GM18511 (cell line): ENCODE measurements around the gene CAPRIN1.

ENCODE experiments used
- ATAC-seq: cut with Tn5 transposase; IDR thresholded peaks from one replicate; pipeline ENCODE4 v1.9.1; 2021; ENCODE audit warnings: mild to moderate bottlenecking, moderate library complexity; ENCODE audit not compliant: unreplicated experiment

CAPRIN1 gene, protein sequence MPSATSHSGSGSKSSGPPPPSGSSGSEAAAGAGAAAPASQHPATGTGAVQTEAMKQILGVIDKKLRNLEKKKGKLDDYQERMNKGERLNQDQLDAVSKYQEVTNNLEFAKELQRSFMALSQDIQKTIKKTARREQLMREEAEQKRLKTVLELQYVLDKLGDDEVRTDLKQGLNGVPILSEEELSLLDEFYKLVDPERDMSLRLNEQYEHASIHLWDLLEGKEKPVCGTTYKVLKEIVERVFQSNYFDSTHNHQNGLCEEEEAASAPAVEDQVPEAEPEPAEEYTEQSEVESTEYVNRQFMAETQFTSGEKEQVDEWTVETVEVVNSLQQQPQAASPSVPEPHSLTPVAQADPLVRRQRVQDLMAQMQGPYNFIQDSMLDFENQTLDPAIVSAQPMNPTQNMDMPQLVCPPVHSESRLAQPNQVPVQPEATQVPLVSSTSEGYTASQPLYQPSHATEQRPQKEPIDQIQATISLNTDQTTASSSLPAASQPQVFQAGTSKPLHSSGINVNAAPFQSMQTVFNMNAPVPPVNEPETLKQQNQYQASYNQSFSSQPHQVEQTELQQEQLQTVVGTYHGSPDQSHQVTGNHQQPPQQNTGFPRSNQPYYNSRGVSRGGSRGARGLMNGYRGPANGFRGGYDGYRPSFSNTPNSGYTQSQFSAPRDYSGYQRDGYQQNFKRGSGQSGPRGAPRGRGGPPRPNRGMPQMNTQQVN

DNA sequence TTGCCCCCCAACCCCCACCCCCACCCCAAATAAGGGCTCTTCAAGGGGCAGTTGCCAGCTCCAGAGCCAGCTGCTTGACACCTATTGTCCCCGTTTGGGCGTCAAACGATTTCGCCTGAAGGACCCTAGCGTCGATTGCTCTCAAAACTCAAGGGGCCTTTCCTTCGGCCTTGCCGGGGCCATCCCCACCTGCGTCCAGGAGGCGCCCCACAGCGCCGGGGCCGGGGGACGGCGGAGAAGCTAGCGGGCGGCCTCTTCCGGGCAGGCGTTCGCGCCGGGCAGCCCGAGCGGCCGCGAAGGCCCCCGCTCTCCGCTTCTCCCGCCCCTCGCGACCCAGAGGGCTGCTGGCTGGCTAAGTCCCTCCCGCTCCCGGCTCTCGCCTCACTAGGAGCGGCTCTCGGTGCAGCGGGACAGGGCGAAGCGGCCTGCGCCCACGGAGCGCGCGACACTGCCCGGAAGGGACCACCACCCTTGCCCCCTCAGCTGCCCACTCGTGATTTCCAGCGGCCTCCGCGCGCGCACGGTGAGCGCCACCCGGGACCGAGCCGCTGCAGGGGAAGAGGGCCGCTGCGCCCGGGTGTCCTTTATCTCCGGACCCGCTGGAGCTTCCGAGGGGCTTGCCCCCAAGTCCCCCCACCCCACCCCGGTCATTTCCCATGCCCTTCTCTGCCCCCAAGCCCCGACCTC, at the start of gene CAPRIN1:
Gene CAPRIN1, plus strand, starts transcription at position 383 of the 687 bp plus-strand sequence. CDS start 690 bp downstream, outside the sequence.
- ATAC-seq: peak; percentile 72

DNA sequence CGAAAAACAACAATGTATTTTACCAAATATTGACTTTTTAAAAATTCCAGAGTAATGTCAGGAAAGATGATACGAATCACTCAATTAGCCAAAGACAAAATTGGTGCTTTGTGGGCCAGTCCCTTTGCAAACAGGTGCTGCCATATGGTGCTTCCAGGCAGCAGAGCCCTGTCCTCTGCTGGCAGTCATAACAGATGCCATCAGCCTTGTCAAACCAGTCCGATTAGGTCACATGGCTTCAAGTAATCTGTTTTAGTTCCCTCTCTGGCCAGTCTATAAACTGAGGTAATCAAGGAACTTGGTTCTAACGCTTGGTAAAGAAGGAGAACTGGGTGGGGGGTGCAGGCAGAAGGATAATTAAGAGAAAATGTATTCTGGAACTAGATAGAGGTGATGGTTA, 49.1 kb upstream of the CAPRIN1 start:
- ATAC-seq: no peak

DNA sequence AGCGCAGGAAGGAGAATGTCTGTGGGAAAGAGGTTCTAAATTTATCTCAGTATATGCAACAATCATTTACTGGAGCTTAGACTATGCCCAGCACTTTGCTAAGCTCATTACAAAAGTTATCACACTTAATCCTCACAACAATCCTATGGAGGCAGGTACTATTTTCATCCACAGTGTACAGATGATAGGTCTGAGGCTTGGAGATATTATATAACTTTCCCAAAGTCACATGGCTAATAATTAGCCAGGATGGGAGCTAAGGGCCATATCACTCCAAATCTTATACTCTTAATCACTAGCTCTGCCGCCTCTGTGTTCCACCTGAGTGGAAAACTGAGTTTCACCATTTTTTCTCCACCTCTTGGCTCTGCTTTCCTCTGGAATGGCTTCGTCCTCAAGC, 47.3 kb upstream of the CAPRIN1 start:
- ATAC-seq: no peak

DNA sequence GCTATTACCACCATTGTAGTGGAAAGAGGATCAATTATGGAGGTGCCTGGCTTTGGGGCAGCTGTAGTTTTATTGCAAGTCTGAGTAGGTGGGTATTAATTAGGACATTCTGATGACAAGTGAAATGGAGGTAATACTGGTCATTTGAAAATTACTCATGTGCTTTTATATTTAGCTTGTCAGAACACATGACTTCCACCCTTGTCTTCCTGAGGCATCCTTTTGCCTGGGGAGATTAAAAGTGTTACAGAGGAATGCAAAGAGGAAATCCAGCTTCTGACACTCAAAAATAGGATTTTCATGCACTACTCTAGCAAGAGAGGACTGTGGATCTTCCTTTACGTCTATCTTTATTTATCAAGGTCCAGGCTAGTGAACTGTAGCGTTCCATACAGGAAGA, 44.7 kb upstream of the CAPRIN1 start:
- no peak for ATAC-seq

DNA sequence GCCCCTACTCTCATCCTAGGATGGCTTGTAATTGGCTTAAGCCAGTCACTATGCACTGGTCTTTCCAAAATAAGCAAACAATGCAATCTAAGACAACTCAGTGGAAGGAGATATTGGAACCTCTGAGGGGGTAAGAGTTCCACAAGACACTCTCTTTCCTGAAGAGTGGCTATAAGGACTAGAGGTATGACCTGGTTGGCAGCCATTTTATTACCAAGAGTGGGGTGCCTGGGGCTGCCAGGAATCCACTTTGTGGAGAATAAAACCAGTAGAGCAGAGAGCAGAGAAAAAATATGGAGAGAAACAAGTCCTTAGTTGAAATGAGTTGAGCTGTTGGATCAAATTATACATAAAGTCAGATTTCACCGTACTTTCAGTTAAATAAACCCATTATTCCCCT, 38.8 kb upstream of the CAPRIN1 start:
- no peak for ATAC-seq

DNA sequence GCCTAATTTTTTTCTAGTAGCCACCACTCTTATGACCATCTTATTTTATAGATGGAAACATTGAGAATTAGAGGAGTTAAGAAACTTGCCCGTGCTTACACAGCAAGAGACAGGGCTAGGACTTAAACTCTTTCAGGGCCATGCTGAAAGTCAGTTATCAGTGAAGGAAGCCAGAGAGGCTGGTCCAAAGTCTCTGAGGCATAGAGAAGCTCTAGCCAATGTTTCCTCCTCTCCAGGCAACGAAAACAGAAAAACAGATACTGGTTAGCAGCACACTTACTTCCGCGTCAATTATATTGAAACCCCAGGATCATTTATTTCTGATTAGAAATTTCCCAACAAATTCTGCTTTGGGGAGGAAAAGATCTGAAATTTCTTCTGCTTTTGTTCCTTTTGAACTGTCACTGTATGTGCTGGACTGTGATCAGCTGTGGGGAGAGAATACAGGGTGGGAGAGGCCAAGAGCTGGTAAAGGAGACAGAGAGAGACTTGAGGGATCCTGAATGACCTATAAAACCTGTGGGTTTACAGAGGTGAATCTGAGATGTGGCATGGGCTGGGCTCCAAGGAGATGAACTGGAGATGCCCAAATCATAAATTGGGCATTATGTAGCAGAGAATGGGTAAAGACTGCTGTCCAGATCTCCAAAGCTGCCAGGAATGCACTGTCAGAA, 37.5 kb upstream of the CAPRIN1 start:
- ATAC-seq: no peak

DNA sequence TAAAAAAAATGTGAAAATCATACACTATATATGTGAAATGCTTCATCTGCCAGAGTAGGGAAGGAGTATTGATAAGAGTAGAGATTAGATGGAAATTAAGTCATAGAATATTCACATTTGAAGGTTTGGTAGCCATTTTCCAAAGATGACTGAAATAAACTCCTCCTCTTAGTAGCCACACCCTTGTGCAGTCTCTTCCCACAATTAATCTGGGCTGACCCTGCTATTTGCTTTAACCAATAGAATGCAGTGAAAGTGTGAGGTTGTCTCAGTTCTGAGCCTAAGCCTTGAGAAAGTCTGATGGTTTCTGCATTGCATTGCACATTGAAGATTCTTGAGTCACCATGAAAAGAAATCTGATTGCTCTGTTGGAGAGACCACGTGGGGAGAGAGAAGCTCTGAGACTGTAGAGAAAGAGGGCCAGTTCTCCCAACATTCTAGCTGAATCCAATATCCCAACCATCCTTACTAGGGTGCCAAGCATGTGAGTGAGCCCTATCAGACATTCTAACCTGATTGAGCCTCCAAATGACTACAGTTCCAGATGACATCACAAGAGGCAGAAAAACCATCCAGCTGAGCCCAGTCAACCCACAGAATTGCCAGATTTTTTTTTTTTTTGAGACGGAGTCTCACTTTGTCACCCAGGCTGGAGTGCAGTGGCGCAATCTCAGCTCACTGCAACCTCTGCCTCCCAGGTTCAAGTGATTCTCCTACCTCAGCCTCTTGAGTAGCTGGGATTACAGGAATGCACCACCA, 29.4 kb upstream of the CAPRIN1 start:
- ATAC-seq: no peak

DNA sequence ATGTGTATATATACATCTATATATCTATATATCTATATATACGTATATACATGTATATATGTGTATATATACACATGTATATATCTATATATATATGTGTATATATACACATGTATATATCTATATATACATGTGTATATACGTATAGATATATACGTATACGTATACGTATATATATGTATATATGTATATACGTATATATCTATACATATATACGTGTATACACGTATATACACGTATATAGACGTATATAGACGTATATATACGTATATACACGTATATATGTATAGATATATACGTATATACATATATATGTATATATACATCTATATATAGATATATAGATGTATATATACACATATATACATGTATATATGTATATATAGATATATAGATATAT, 25.1 kb upstream of the CAPRIN1 start:
- ATAC-seq: no peak

DNA sequence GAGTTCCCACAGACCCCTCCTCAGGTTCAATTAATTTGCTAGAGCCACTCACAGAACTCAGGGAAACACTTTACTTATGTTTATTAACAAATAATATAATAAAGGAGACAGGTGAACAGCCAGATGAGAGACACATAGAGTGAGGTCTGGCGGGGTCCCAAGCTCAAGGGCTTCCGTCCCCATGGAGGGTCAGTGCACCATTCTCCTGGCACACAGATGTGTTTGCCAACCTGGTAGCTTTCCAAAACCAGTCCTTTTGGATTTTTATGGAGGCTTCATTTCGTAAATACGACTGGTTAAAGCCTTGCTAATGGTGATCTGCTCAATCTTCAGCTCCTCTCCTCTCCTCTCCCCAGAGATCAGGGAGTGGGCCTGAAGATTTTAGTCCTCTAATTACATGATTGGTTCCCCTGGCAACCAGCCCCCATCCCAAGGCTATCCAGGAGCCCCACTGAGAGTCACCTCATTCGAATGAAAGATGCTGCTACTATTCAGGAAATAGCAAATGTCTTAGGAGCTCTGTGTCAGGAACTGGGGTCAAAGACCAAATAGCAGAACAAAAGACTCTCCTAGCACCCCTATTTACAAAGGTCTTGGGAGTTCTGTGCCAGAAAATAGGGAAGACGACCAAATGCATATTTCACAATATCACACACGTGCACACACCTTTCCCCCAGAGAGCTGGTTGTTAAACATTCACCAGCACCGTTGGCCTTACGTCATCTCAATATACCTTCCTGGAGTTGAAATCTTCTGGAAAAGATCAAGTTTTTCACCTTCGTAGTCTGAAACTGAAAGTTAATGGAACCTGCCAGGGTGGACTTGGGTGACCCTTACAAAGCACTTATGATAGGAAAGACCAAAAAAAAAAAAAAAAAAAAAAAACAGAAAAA, 23.8 kb upstream of the CAPRIN1 start:
- ATAC-seq: no peak

DNA sequence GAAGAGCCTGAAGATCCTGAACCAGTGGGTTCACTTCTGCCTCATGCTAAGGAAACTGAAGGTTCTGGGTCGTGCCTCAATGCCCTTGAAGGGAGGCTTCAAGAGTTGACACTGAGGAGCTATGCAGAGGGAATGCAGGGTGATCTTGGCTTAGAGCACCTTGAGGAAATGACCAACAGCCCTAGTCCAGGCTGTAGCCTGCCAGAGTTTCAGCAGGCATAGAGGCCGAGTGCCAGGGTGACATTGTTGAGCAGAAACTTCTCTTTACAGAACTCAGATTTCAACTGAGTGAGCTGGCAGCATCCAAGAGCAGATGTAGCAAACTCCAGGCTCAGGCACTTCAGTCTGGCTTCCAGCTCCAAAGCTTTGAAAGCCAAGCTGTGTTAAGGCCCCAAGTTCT, 23.1 kb upstream of the CAPRIN1 start:
- no peak for ATAC-seq

DNA sequence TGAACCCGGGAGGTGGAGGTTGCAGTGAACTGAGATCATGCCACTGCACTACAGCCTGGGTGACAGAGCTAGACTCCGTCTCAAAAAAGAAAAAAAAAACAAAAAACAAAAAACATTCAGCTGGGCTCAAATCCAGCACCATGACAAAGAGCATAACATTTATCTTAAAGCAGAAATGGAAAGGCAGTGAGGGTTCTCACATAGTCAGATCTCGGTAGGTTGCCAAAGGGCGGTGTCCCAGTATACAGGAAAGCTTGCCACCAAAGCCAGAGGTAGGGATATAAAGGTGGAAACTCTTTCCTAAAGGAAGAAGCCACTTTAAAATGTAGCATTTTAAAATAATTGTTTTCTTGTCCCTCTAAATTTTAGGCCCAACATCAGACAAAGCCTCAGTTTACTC, 22.4 kb upstream of the CAPRIN1 start:
- no peak for ATAC-seq

DNA sequence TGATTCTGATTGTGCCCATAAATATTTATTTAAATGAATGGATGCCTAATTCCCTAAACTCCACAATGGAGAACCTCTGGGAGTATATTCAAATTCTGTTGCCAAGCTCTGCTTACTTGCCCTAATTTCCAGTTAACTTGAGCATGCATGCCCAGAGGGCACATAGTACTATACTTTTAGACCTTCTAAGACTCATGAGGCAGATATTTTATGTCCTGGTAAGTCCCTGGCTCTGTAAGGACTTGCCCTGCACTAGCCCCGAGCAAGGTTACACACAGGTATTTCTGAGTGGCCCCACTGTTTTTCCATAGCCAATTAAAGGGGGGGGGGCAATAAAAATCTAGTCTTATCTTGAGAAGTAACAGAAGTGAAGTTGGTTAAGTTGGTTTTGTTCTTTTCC, 21.1 kb upstream of the CAPRIN1 start:
- no peak for ATAC-seq

DNA sequence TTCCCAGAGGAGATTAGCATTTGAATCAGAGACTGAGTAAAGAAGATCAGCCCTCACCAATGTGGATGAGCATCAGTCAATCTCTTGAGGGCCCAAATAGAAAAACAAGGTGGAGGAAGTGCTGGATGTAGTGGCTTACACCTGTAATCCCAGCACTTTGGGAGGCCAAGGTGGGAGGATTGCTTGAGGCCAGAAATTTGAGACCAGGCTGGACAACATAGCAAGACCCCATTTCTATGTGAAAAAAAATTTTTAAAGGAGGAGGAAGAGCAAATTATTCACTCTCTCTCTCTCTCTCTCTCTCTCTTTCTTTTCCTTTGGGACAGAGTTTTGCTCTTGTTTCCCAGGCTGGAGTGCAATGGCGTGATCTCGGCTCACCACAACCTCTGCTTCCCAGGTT, 18.1 kb upstream of the CAPRIN1 start:
- ATAC-seq: no peak

DNA sequence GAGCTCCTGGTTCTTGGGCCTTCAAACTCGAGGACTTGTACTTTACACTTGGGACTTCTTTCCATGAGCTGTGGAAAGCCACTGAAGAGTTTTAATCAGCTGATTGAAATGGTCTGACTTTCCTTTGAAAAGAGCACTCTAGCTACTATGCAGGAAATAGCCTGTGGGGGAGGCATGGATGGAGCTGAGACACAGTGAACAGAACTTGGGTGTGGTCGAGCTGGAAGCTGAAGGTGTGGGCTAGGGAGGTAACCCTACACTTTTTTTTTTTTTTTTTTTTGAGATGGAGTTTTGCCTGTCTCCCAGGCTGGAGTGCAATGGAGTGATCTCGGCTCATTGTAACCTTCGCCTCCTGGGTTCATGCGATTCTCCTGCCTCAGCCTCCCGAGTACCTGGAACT, 17.5 kb upstream of the CAPRIN1 start:
- ATAC-seq: no peak

DNA sequence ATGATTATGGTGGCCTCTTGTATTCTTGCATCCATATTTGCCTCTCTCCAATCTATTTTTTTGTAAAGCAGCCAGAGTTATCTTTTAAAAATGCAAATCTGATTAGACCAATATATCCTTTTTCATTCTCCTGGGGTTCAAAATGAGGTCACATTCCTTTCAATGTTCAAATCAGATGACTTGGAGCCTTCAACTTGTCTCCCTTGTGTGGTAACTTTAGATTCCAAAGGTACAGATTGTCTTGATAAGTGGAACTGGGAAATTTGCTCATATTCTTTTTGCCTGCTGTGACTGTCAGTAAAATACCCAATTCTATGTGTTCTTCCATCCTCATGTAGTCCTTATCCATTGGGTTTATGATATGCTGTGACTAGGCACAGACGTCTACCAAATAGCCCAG, 15.1 kb upstream of the CAPRIN1 start:
- no peak for ATAC-seq

DNA sequence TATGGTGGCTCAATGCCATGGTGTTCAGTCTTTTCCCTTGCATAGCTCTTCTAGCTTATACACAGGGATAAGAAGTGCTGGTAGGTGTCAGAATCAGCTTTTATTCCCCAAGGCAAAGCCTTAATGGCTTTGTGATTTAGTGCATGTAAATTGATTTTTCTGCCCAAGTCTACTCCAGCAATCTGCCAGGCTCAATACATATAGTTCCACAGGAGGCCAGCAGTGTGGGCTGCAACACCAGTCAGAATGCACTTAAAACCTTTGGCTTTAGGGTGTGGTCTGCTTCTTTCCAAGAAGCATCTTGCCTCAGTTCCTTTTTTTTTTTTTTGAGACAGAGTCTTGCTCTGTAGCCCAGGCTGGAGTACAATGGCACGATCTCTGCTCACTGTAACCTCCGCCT, 14.5 kb upstream of the CAPRIN1 start:
- no peak for ATAC-seq

DNA sequence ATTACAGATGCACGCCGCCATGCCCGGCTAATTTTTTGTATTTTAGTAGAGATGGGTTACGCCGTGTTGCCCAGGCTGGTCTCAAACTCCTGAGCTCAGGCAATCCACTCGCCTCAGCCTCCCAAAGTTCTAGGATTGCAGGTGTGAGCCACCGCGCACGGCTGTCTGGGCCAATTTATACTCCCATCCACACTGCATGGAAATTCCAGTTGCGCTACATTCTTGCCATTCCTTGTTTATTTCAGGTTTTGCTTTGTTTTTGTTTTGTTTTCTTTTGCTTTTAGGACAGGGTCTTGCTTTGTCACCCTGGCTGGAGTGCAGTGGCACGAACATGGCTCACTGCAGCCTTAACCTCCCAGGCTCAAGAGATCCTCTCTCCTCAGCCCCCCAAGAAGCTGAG, 11.0 kb upstream of the CAPRIN1 start:
- ATAC-seq: no peak

DNA sequence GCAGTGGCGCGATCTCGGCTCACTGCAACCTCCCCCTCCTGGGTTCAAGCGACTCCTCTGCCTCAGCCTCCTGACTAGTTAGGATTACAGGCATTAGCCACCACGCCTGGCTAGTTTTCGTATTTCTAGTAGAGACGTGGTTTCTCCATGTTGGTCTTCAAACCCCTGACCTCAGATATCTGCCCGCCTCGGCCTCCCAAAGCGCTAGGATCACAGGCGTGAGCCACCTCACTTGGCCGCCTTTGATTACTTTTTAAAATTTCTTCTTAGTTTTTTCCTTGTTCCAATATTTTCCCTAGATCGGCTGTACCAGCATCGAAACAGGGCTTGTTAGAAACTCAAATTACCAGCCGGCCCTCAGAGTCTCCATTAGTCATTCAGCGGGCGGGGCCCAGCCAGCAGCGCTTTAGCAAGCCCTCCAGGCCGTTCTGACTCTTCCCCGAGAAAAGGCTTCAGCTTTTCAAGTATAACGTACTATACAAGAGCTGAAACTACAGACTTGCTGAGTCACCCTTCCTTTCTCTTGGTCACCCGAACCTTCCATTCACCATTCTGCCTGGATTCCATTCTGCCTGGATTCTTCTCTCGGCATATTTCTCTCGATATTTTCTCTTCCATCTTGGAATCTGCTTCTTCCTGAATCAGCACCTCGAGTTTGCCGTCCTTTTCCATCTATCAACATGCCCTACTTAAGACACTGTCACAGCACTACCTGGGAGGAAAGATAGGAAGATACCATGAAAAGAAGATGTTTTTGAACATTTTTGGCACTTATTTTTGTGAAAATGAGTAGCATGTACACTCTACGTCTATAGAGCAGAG, 6.7 kb upstream of the CAPRIN1 start:
- ATAC-seq: no peak

DNA sequence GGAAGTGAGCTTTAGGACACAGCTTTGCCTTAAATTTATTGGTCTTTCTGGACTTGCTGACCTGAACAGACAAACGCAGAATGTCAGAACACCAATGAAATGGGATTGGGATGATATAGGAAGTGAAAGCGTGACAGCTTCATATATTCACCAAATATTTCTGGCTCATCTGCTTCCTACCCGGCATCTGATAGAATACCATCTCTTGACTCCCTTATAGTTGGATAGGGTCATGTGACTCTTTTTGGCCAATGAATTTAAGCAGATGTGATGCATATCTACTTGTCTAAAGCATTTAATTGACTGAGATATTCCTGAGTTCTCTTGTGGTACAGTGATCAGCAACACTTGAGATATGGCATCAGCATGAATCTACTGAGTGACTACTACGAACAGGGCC, 2.5 kb upstream of the CAPRIN1 start:
- ATAC-seq: no peak
